H4 (cell line): Measurements from ENCODE around the gene MYH15. TPM values are rescaled to one million over a fixed set of nuclear protein-coding genes. Genes with fewer than 3 reads are reported as not detected.

Experiments
- DNase-seq: peaks from one replicate; pipeline ENCODE4 v3.0.0-alpha.2; 2015; ENCODE audit warnings: low spot score
- total RNA-seq: library from RNA; depleted of rRNA; stranded (reverse); fragments of >200 nt; shearing (Covaris generic); gene quantifications from 2 replicates; pipeline ENCODE4 v1.2.3, GENCODE V29; 2014

Gene MYH15
- total RNA-seq, 1 experiment from 2014 or later = 0.10 TPM

- DNase-seq = peak; percentile 59
Observed at GRCh38 chr3:108472001-108472591, 38.3 kb downstream of the MYH15 start.

GRCh38 chr3:108471426-108471825 is 39.0 kb downstream of the MYH15 start:
- no peak for DNase-seq

GRCh38 chr3:108469126-108469525 is 41.3 kb downstream of the MYH15 start:
- DNase-seq = no peak

- DNase-seq = no peak
Observed at GRCh38 chr3:108468577-108468976, 41.8 kb downstream of the MYH15 start.

GRCh38 chr3:108462899-108463298 is 47.5 kb downstream of the MYH15 start:
- no peak for DNase-seq

- no peak for DNase-seq
Observed at GRCh38 chr3:108461661-108462111, 48.7 kb downstream of the MYH15 start.

- DNase-seq = no peak
Observed at GRCh38 chr3:108459225-108459624, 51.2 kb downstream of the MYH15 start.

- no peak for DNase-seq
Observed at GRCh38 chr3:108455212-108455705, 55.1 kb downstream of the MYH15 start.

GRCh38 chr3:108453565-108453964 is 56.8 kb downstream of the MYH15 start:
- DNase-seq = no peak

- DNase-seq = no peak
Observed at GRCh38 chr3:108450444-108450843, 60.0 kb downstream of the MYH15 start.

- DNase-seq = no peak
Observed at GRCh38 chr3:108448593-108448992, 61.8 kb downstream of the MYH15 start.

- no peak for DNase-seq
Observed at GRCh38 chr3:108447096-108447847, 63.1 kb downstream of the MYH15 start.

- no peak for DNase-seq
Observed at GRCh38 chr3:108442281-108442680, 68.1 kb downstream of the MYH15 start.

- no peak for DNase-seq
Observed at GRCh38 chr3:108441518-108441917, 68.9 kb downstream of the MYH15 start.

GRCh38 chr3:108441071-108441507 is 69.3 kb downstream of the MYH15 start:
- no peak for DNase-seq

- DNase-seq = no peak
Observed at GRCh38 chr3:108438542-108438941, 71.9 kb downstream of the MYH15 start.

GRCh38 chr3:108437439-108437838 is 73.0 kb downstream of the MYH15 start:
- DNase-seq = no peak

- DNase-seq = no peak
Observed at GRCh38 chr3:108433928-108434327, 76.5 kb downstream of the MYH15 start.

- no peak for DNase-seq
Observed at GRCh38 chr3:108432431-108432830, 78.0 kb downstream of the MYH15 start.

- no peak for DNase-seq
Observed at GRCh38 chr3:108430540-108430939, 79.9 kb downstream of the MYH15 start.

GRCh38 chr3:108428586-108428985 is 81.8 kb downstream of the MYH15 start:
- DNase-seq = no peak

- DNase-seq = no peak
Observed at GRCh38 chr3:108420926-108421325, 89.5 kb downstream of the MYH15 start.
